ENCODE results near the gene ZNF419.
A peak's percentile ranks its signal among the peaks of the same experiment; 100 is the strongest.

ZNF419 gene

DNA sequence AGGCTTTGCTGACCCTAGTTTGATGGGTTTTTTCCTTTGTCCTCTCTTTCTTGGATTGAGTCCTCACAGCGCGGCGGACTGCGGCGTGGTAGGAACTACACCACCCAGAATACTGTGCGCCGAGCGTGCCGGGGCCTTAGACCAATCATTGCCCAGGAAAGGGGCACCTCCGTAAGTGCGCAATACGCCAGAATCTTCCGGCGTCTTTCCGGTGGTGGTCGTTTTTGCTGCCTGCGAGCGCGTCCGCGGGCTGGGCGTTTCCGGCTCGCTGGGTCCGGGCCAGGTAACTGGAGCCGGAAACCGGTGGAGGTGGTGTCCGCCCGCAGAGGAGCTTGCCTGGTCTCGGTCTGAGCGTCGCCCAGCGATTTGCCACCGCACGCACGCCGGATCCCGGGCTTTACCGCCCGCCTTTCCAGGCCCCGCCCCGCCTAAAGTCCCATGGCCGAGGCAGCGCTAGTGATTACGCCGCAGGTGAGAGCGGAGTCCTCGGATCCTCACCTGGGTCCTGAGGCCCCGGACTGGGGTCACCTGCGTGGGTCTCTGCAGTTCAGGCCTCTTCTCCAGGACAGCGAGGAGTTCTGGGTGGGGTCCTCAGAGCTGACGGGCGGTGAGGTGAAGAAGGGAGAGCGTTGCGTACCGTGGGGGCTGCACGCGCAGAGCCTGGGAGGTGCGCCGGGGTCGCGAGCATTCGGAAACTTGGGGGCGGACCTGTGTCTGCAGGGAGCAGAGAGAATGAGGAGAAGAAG, 39.8 kb downstream of the ZNF419 start, which contains the start of gene ZNF549:
TSS of gene ZNF549 (plus strand) at position 221 of the 746 bp plus-strand sequence. CDS start at position 439, 218 bp downstream.
- peak; percentile 79 to 85 (median 80) for DNase-seq (ENCODE audit: low read depth in 3 of 3)

DNA sequence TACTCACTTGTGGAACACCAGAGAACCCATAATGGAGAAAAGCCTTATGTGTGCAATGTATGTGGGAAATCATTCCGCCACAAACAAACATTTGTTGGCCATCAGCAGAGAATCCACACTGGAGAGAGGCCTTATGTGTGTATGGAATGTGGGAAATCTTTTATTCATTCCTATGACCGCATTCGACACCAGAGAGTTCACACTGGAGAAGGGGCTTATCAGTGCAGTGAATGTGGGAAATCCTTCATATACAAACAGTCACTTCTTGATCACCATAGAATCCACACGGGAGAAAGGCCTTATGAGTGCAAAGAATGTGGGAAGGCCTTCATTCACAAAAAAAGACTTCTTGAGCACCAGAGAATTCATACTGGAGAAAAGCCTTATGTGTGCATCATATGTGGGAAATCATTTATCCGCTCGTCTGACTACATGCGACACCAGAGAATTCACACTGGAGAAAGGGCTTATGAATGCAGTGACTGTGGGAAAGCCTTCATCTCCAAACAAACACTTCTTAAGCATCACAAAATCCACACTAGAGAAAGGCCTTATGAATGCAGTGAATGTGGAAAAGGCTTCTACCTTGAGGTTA, 50.5 kb downstream of the ZNF419 start:
- DNase-seq (ENCODE audit: low read depth in 3 of 3) = no peak

Data from stimulated activated CD4-positive, alpha-beta T cell treated with anti-CD3 and anti-CD28 coated beads, TNF-alpha, amount 100 ng/mL, for 48 hours (primary cell).